HepG2 (cell line): ENCODE data around the gene DARS2. TPM values are rescaled to one million over a fixed set of nuclear protein-coding genes. Genes with fewer than 3 reads are reported as not detected.
A peak's percentile ranks its signal among the peaks of the same experiment; 100 is the strongest.

Experiments
- KAT8 ChIP-seq: IDR thresholded peaks from 2 replicates; pipeline ENCODE4 v1.6.1; 2016; ENCODE audit warnings: missing genetic modification reagents, missing compliant biosample characterization
- MBNL3 ChIP-seq: fragments of 250-450 bp; sonication (Bioruptor Pico); conservative IDR thresholded peaks from 2 replicates; pipeline ENCODE4 v1.8.0; 2022; ENCODE audit warnings: mild to moderate bottlenecking, inconsistent platforms
- PHF8 ChIP-seq: sonication (generic); formaldehyde crosslinking; IDR thresholded peaks from 2 replicates; pipeline ENCODE4 v1.5.0; 2020; ENCODE audit warnings: missing genetic modification reagents
- SIN3B ChIP-seq: fragments of 150-350 bp; IDR thresholded peaks from 2 replicates; pipeline ENCODE4 v1.6.1; 2014; ENCODE audit warnings: low read length
- SP4 ChIP-seq: sonication (generic); formaldehyde crosslinking; IDR thresholded peaks from 2 replicates; pipeline ENCODE4 v1.8.1; 2023; ENCODE audit warnings: mild to moderate bottlenecking, missing genetic modification reagents
- SRSF9 ChIP-seq: fragments of 200-400 bp; formaldehyde crosslinking; IDR thresholded peaks from 2 replicates; pipeline ENCODE4 v1.6.1; 2018; ENCODE audit warnings: borderline replicate concordance, mild to moderate bottlenecking, low read depth, low read length; ENCODE audit not compliant: insufficient read depth, poor library complexity, severe bottlenecking
- TBX2 ChIP-seq: sonication (generic); formaldehyde crosslinking; IDR thresholded peaks from 2 replicates; pipeline ENCODE4 v1.5.0; 2020; ENCODE audit warnings: missing genetic modification reagents, mild to moderate bottlenecking, borderline replicate concordance
- XRCC5 ChIP-seq: fragments of 200-400 bp; formaldehyde crosslinking; optimal IDR thresholded peaks from 2 replicates; pipeline ENCODE3; 2017; ENCODE audit warnings: mild to moderate bottlenecking, low read length
- ZBTB21 ChIP-seq: sonication (generic); formaldehyde crosslinking; IDR thresholded peaks from 2 replicates; pipeline ENCODE4 v1.4.0; 2020; ENCODE audit warnings: missing genetic modification reagents
- ZNF333 ChIP-seq: sonication (generic); formaldehyde crosslinking; IDR thresholded peaks from 2 replicates; pipeline ENCODE4 v1.4.0; 2020; ENCODE audit warnings: mild to moderate bottlenecking, missing genetic modification reagents, borderline replicate concordance
- ZNF441 ChIP-seq: sonication (generic); formaldehyde crosslinking; IDR thresholded peaks from 2 replicates; pipeline ENCODE4 v1.7.0; 2021; ENCODE audit warnings: missing genetic modification reagents, borderline replicate concordance
- ZSCAN21 ChIP-seq: sonication (generic); formaldehyde crosslinking; IDR thresholded peaks from 2 replicates; pipeline ENCODE4 v1.8.0; 2022; ENCODE audit warnings: mild to moderate bottlenecking, missing genetic modification reagents, moderate library complexity, borderline replicate concordance
- polyA plus RNA-seq, 8 experiments: library from polyadenylated mRNA; depleted of rRNA in 3 of 8; stranded (reverse) in 7 of 8; unstranded in 1 of 8; fragments of >200 nt; fragmentation: Illumina TruSeq in 4 of 8; extraction: Trizol in 4 of 8; gene quantifications; 2 replicates each; pipeline versions ENCODE4 v1.2.1 to v1.2.3, GENCODE V29; 2011 to 2016; ENCODE audit warnings: low read depth in 4 of 8, missing spikeins in 1 of 8, mixed read lengths in 1 of 8; ENCODE audit not compliant: insufficient read depth in 1 of 8
- total RNA-seq, 5 experiments: library from RNA; depleted of rRNA; stranded (reverse); fragments of >200 nt; fragmentation: Illumina TruSeq; extraction: Trizol; gene quantifications; 2 replicates each; pipeline ENCODE4 v1.2.3, GENCODE V29; 2016; ENCODE audit warnings: low read depth in 1 of 5
- TF ChIP-seq, protein P1 (sequence below): sonication (generic); formaldehyde crosslinking; IDR thresholded peaks from 2 replicates; pipeline ENCODE4 v1.8.0; 2022; ENCODE audit warnings: mild to moderate bottlenecking, missing genetic modification reagents, borderline replicate concordance
- TF ChIP-seq, protein P2 (sequence below): fragments of 450-650 bp; IDR thresholded peaks from 2 replicates; pipeline ENCODE4 v1.6.1; 2017
- TF ChIP-seq, protein P3 (sequence below): sonication (generic); formaldehyde crosslinking; IDR thresholded peaks from 2 replicates; pipeline ENCODE4 v1.4.0; 2020; ENCODE audit warnings: missing genetic modification reagents, borderline replicate concordance
- TF ChIP-seq, protein P4 (sequence below): sonication (generic); formaldehyde crosslinking; IDR thresholded peaks from 2 replicates; pipeline ENCODE4 v1.4.0; 2020; ENCODE audit warnings: missing genetic modification reagents
- TF ChIP-seq, protein P5 (sequence below): sonication (generic); formaldehyde crosslinking; IDR thresholded peaks from 2 replicates; pipeline ENCODE4 v1.8.0; 2022; ENCODE audit warnings: low read depth, missing genetic modification reagents

DARS2 gene
- total and polyA plus RNA-seq, 2 of the 13 experiments (the other 11 are each of a cell fraction or from before 2014, with no cell fraction given), result 17.6 to 27.7 TPM

DNA sequence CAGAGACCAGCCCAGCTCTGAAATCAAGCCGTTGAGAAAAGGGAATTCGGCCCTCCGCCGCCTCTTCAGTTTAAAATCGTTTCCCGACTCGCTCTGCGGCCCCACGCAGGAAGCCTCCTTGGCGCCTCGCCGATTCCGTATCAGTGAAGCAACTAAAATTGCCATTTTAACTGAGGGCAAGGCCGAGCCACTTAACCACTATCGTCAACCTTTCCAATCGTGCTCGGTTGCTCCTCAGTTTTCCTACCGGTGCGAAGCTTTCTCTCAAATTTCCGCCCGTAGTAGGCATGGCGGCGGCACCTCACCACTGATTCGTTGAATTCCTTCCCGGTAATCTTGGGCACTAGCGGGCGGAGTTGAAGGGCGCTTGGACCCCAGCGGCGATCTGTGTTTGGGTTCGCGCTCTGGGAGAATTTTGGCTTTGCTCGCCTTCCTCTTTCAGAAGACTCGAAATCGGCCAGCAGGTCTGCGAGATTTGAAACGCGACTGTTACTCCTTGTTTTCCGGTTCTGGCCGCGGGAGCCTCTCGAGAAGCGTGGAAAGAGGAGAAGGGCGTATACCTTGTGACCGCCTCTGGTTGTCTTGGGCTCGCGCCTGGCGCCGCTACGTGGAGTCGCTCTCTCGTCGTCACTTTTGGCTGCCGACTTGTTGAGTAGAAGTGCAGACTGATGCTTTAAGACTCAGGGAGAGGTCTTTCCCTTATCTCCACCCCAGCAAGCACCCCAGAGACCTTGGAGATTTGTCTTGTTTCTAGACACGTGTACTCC, at the start of gene DARS2, which contains the start of gene CENPL (continued):
- TF ChIP-seq, protein P1, sequence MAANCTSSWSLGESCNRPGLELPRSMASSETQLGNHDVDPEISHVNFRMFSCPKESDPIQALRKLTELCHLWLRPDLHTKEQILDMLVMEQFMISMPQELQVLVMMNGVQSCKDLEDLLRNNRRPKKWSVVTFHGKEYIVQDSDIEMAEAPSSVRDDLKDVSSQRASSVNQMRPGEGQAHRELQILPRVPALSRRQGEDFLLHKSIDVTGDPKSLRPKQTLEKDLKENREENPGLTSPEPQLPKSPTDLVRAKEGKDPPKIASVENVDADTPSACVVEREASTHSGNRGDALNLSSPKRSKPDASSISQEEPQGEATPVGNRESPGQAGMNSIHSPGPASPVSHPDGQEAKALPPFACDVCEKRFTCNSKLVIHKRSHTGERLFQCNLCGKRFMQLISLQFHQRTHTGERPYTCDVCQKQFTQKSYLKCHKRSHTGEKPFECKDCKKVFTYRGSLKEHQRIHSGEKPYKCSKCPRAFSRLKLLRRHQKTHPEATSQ (CRISPR knock-in tag), result no peak; the same call in 1 of the 2 replicates
- TF ChIP-seq, protein P2, sequence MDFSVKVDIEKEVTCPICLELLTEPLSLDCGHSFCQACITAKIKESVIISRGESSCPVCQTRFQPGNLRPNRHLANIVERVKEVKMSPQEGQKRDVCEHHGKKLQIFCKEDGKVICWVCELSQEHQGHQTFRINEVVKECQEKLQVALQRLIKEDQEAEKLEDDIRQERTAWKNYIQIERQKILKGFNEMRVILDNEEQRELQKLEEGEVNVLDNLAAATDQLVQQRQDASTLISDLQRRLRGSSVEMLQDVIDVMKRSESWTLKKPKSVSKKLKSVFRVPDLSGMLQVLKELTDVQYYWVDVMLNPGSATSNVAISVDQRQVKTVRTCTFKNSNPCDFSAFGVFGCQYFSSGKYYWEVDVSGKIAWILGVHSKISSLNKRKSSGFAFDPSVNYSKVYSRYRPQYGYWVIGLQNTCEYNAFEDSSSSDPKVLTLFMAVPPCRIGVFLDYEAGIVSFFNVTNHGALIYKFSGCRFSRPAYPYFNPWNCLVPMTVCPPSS, result no peak
- TF ChIP-seq MBNL3 (CRISPR knock-in tag), result no peak
- TF ChIP-seq, protein P3, sequence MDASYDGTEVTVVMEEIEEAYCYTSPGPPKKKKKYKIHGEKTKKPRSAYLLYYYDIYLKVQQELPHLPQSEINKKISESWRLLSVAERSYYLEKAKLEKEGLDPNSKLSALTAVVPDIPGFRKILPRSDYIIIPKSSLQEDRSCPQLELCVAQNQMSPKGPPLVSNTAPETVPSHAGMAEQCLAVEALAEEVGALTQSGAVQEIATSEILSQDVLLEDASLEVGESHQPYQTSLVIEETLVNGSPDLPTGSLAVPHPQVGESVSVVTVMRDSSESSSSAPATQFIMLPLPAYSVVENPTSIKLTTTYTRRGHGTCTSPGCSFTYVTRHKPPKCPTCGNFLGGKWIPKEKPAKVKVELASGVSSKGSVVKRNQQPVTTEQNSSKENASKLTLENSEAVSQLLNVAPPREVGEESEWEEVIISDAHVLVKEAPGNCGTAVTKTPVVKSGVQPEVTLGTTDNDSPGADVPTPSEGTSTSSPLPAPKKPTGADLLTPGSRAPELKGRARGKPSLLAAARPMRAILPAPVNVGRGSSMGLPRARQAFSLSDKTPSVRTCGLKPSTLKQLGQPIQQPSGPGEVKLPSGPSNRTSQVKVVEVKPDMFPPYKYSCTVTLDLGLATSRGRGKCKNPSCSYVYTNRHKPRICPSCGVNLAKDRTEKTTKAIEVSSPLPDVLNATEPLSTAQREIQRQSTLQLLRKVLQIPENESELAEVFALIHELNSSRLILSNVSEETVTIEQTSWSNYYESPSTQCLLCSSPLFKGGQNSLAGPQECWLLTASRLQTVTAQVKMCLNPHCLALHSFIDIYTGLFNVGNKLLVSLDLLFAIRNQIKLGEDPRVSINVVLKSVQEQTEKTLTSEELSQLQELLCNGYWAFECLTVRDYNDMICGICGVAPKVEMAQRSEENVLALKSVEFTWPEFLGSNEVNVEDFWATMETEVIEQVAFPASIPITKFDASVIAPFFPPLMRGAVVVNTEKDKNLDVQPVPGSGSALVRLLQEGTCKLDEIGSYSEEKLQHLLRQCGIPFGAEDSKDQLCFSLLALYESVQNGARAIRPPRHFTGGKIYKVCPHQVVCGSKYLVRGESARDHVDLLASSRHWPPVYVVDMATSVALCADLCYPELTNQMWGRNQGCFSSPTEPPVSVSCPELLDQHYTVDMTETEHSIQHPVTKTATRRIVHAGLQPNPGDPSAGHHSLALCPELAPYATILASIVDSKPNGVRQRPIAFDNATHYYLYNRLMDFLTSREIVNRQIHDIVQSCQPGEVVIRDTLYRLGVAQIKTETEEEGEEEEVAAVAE, result peak; percentile 84
- peak; percentile 89 for TF ChIP-seq SIN3B
- peak; percentile 80 for TF ChIP-seq PHF8 (CRISPR knock-in tag)
- TF ChIP-seq, protein P4, sequence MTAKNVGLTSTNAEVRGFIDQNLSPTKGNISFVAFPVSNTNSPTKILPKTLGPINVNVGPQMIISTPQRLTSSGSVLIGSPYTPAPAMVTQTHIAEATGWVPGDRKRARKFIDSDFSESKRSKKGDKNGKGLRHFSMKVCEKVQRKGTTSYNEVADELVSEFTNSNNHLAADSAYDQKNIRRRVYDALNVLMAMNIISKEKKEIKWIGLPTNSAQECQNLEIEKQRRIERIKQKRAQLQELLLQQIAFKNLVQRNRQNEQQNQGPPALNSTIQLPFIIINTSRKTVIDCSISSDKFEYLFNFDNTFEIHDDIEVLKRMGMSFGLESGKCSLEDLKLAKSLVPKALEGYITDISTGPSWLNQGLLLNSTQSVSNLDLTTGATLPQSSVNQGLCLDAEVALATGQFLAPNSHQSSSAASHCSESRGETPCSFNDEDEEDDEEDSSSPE (CRISPR knock-in tag), result peak; percentile 99
- TF ChIP-seq, protein P5, sequence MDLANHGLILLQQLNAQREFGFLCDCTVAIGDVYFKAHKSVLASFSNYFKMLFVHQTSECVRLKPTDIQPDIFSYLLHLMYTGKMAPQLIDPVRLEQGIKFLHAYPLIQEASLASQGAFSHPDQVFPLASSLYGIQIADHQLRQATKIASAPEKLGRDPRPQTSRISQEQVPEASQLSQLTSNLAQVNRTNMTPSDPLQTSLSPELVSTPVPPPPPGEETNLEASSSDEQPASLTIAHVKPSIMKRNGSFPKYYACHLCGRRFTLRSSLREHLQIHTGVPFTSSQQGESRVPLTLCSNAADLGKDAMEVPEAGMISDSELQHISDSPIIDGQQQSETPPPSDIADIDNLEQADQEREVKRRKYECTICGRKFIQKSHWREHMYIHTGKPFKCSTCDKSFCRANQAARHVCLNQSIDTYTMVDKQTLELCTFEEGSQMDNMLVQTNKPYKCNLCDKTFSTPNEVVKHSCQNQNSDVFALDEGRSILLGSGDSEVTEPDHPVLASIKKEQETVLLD (CRISPR knock-in tag), result peak; percentile 65
- no peak for TF ChIP-seq SRSF9
- TF ChIP-seq ZNF333 (CRISPR knock-in tag), result no peak
- TF ChIP-seq ZNF441, result peak; percentile 83
- peak; percentile 92 for TF ChIP-seq KAT8
- peak; percentile 19 for TF ChIP-seq XRCC5
- TF ChIP-seq SP4 (CRISPR knock-in tag), result peak; percentile 64; the same call in 1 of the 2 replicates
- TF ChIP-seq TBX2 (CRISPR knock-in tag), result peak; percentile 59
- TF ChIP-seq ZSCAN21 (CRISPR knock-in tag), result peak; percentile 89
- TF ChIP-seq ZBTB21 (CRISPR knock-in tag), result 0 out of 2 replicates have a peak, but pooled peaks have one; percentile 10
